CD14-positive monocyte (primary cell): Measurements from ENCODE around the gene AOAH. TPM values are rescaled to one million over a fixed set of nuclear protein-coding genes. Genes with fewer than 3 reads are reported as not detected.

ENCODE experiments used
- DNase-seq, 3 donors: peaks; one replicate each; pipeline ENCODE4 v3.0.0-alpha.2; 2011 to 2022
- H2AFZ ChIP-seq: 2 replicates; pipeline ENCODE4 v1.6.0; 2012; ENCODE audit warnings: mild to moderate bottlenecking, low read depth, low read length, inconsistent platforms; ENCODE audit not compliant: insufficient read depth, poor library complexity, severe bottlenecking
- H3K27ac ChIP-seq, 2 donors: 1 replicate in 1 of 2; 2 replicates in 1 of 2; pipeline ENCODE4 v1.5.1; 2012 to 2013; ENCODE audit warnings: low read length in 2 of 2, control low read depth in 1 of 2, inconsistent platforms in 1 of 2, low read depth in 1 of 2, mild to moderate bottlenecking in 1 of 2
- H3K27me3 ChIP-seq, 2 donors: one replicate each; pipeline versions ENCODE4 v1.6.0 to v1.6.1; 2011 to 2013; ENCODE audit warnings: low read length in 2 of 2; ENCODE audit not compliant: control insufficient read depth in 2 of 2, insufficient read depth in 2 of 2
- H3K36me3 ChIP-seq, 2 donors: replicated peaks in 1 of 2; 1 replicate in 1 of 2; 2 replicates in 1 of 2; pipeline versions ENCODE4 v1.5.1 to v1.6.1; 2012 to 2013; ENCODE audit warnings: low read length in 2 of 2, control low read depth in 1 of 2, inconsistent platforms in 1 of 2, mild to moderate bottlenecking in 1 of 2; ENCODE audit not compliant: insufficient read depth in 2 of 2, control insufficient read depth in 1 of 2
- H3K4me1 ChIP-seq, 2 donors: 1 replicate in 1 of 2; 2 replicates in 1 of 2; pipeline versions ENCODE4 v1.5.1 to v1.6.1; 2012 to 2013; ENCODE audit warnings: low read length in 2 of 2, control low read depth in 1 of 2, inconsistent platforms in 1 of 2, mild to moderate bottlenecking in 1 of 2, moderate library complexity in 1 of 2; ENCODE audit not compliant: insufficient read depth in 2 of 2, control insufficient read depth in 1 of 2
- H3K4me2 ChIP-seq: replicated peaks from 2 replicates; pipeline ENCODE3; 2012; ENCODE audit warnings: low read length, moderate library complexity, mild to moderate bottlenecking; ENCODE audit not compliant: poor library complexity, severe bottlenecking; ENCODE audit errors: extremely low read depth
- H3K4me3 ChIP-seq, 3 experiments: fragments of 200-600 bp in 1 of 3; sonication (generic) in 1 of 3; replicated peaks in 1 of 3; 1 replicate in 2 of 3; 2 replicates in 1 of 3; pipeline ENCODE4 v1.5.1; 2011 to 2013; ENCODE audit warnings: low read length in 3 of 3, mild to moderate bottlenecking in 3 of 3, control low read depth in 2 of 3, low read depth in 2 of 3, inconsistent platforms in 1 of 3, moderate library complexity in 1 of 3
- H3K79me2 ChIP-seq: 2 replicates; pipeline ENCODE4 v1.6.0; 2012; ENCODE audit warnings: mild to moderate bottlenecking, control low read depth, inconsistent platforms, low read length, moderate library complexity; ENCODE audit not compliant: insufficient read depth
- H3K9ac ChIP-seq: 2 replicates; pipeline ENCODE4 v1.6.0; 2017; ENCODE audit warnings: low read length, mild to moderate bottlenecking; ENCODE audit not compliant: insufficient read depth, poor library complexity, severe bottlenecking
- H3K9me3 ChIP-seq, 2 donors: replicated peaks in 1 of 2; 1 replicate in 1 of 2; 2 replicates in 1 of 2; pipeline versions ENCODE4 v1.5.1 to v1.6.1; 2012 to 2013; ENCODE audit warnings: low read length in 2 of 2, control low read depth in 1 of 2; ENCODE audit not compliant: control insufficient read depth in 1 of 2, insufficient read depth in 1 of 2
- H4K20me1 ChIP-seq: 2 replicates; pipeline ENCODE4 v1.6.0; 2012; ENCODE audit warnings: mild to moderate bottlenecking, low read length, control low read depth, moderate library complexity; ENCODE audit not compliant: insufficient read depth
- H3K27ac Mint-ChIP-seq, 7 donors: one replicate each; pipeline ENCODE4 v1.8.0; 2020; ENCODE audit warnings: mild to moderate bottlenecking in 7 of 7, mixed read lengths in 7 of 7, moderate library complexity in 6 of 7, inconsistent platforms in 2 of 7
- H3K27me3 Mint-ChIP-seq, 3 donors: one replicate each; pipeline ENCODE4 v1.8.0; 2021 to 2022; ENCODE audit warnings: low read depth in 3 of 3, mild to moderate bottlenecking in 3 of 3, mixed read lengths in 3 of 3, moderate library complexity in 3 of 3, inconsistent platforms in 1 of 3
- H3K36me3 Mint-ChIP-seq, 2 donors: one replicate each; pipeline ENCODE4 v1.8.0; 2020; ENCODE audit warnings: mixed read lengths in 2 of 2, inconsistent platforms in 1 of 2, mild to moderate bottlenecking in 1 of 2
- H3K4me1 Mint-ChIP-seq: one replicate; pipeline ENCODE4 v1.8.0; 2020; ENCODE audit warnings: mild to moderate bottlenecking, mixed read lengths
- H3K4me3 Mint-ChIP-seq, 2 donors: one replicate each; pipeline ENCODE4 v1.8.0; 2020; ENCODE audit warnings: mild to moderate bottlenecking in 2 of 2, mixed read lengths in 2 of 2, moderate library complexity in 1 of 2
- H3K9me3 Mint-ChIP-seq, 7 donors: one replicate each; pipeline ENCODE4 v1.8.0; 2020 to 2022; ENCODE audit warnings: mixed read lengths in 7 of 7, mild to moderate bottlenecking in 6 of 7, moderate library complexity in 6 of 7, inconsistent platforms in 2 of 7
- CTCF ChIP-seq: fragments of 200-600 bp; IDR thresholded peaks from one replicate; pipeline ENCODE4 v1.8.0; 2022; ENCODE audit warnings: antibody characterized with exemption, mild to moderate bottlenecking
- WGBS: methylation state at CpG from one replicate; pipeline ENCODE4 v1.1.5; 2013; ENCODE audit warnings: missing lambda C conversion rate; ENCODE audit not compliant: insufficient coverage; 5-methylcytosine and 5-hydroxymethylcytosine counted together
- intact Hi-C, 2 donors: fragments of 100-400 bp; cut with micrococcal nuclease; formaldehyde crosslinking; loops; one replicate each; pipeline versions ENCODE4 v1.15.0 to v1.15.1; 2023
- polyA plus RNA-seq, 3 donors: library from polyadenylated mRNA; depleted of rRNA in 1 of 3; unstranded in 2 of 3; stranded (reverse) in 1 of 3; fragments of 300-500 nt in 2 of 3; fragments of >200 nt in 1 of 3; fragmentation: Illumina TruSeq in 2 of 3; gene quantifications; 1 replicate in 2 of 3; 2 replicates in 1 of 3; pipeline ENCODE4 v1.2.3, GENCODE V29; 2012 to 2021

Gene AOAH
- polyA plus RNA-seq, 3 donors, result 305 to 467 (median 349) TPM

GRCh38 chr7:36475011-36475342 is 249.3 kb downstream of the AOAH start:
- no peak overlapping the region for H3K4me3 ChIP-seq
- H3K27me3 Mint-ChIP-seq, result peaks cover 0 to 2% (median 2%) of the 10 kb centered on the region in 3 donors

GRCh38 chr7:36474283-36475010 is 249.8 kb downstream of the AOAH start:
- H3K9me3 ChIP-seq, result peaks cover 0 to 4% of the 10 kb centered on the region in 2 donors
- H3K36me3 Mint-ChIP-seq, result no peaks in the 10 kb centered on the region
- no peaks in the 10 kb centered on the region for H3K79me2 ChIP-seq
- no peaks in the 10 kb centered on the region for H3K36me3 ChIP-seq
- peaks cover 0 to 2% (median 2%) of the 10 kb centered on the region in 3 donors for H3K27me3 Mint-ChIP-seq
- no peak overlapping the region for H3K9ac ChIP-seq
- H3K27ac ChIP-seq, result no peak overlapping the region
- TF ChIP-seq CTCF, result no peak
- H2AFZ ChIP-seq, result no peak overlapping the region
- H3K9me3 Mint-ChIP-seq, result peaks cover 3 to 11% (median 6%) of the 10 kb centered on the region in 7 donors
- intact Hi-C loops, result no loop called here
- no peak overlapping the region for H3K4me2 ChIP-seq
- peaks cover 0 to 9% of the 10 kb centered on the region in 2 donors for H3K4me1 ChIP-seq
- H4K20me1 ChIP-seq, result no peaks in the 10 kb centered on the region
- peak in 1 of 3 donors; percentile 22 for DNase-seq
- peak overlapping the region in 1 of 2 donors; percentile 7 for H3K4me3 Mint-ChIP-seq
- H3K27me3 ChIP-seq, result no peaks in the 10 kb centered on the region
- 1% methylated on average over 6 of the region's 6 CpGs for WGBS
- H3K4me3 ChIP-seq, result no peak overlapping the region
- no peak overlapping the region for H3K27ac Mint-ChIP-seq
- peaks cover 12% of the 10 kb centered on the region for H3K4me1 Mint-ChIP-seq

More at GRCh38 chr7:36475011-36475342, 249.3 kb downstream of the AOAH start:
- no peaks in the 10 kb centered on the region for H3K79me2 ChIP-seq
- DNase-seq, result no peak
- H3K27me3 ChIP-seq, result no peaks in the 10 kb centered on the region
- peaks cover 5 to 17% (median 8%) of the 10 kb centered on the region in 7 donors for H3K9me3 Mint-ChIP-seq
- no peaks in the 10 kb centered on the region for H4K20me1 ChIP-seq
- peaks cover 0 to 9% of the 10 kb centered on the region in 2 donors for H3K4me1 ChIP-seq
- no peak overlapping the region for H3K27ac ChIP-seq
- no peak for TF ChIP-seq CTCF
- peaks cover 0 to 4% of the 10 kb centered on the region in 2 donors for H3K9me3 ChIP-seq
- intact Hi-C loops, result no loop called here
- H3K9ac ChIP-seq, result no peak overlapping the region
- H3K4me2 ChIP-seq, result no peak overlapping the region
- no peaks in the 10 kb centered on the region for H3K36me3 Mint-ChIP-seq
- H3K4me3 Mint-ChIP-seq, result no peak overlapping the region
- no peaks in the 10 kb centered on the region for H3K36me3 ChIP-seq
- H3K27ac Mint-ChIP-seq, result no peak overlapping the region
- peaks cover 12% of the 10 kb centered on the region for H3K4me1 Mint-ChIP-seq
- H2AFZ ChIP-seq, result no peak overlapping the region
